Measurements from ENCODE around the gene HIC2. TPM values are rescaled to one million over a fixed set of nuclear protein-coding genes. Genes with fewer than 3 reads are reported as not detected.
"Not testable (repeated sequence)": the region's sequence is repeated elsewhere in the genome, so short reads cannot be mapped to it uniquely, and the experiment has no call there.

The HIC2 gene
- total RNA-seq, 3 donors from 2014 or later = 6.0 to 6.2 (median 6.0) TPM

- ATAC-seq (no peak), DNase-seq (peak in 1 of 3 donors; percentile 37)
- intact Hi-C loops (cut with DNase I, micrococcal nuclease) = no loop called here
- TF ChIP-seq, protein P1, sequence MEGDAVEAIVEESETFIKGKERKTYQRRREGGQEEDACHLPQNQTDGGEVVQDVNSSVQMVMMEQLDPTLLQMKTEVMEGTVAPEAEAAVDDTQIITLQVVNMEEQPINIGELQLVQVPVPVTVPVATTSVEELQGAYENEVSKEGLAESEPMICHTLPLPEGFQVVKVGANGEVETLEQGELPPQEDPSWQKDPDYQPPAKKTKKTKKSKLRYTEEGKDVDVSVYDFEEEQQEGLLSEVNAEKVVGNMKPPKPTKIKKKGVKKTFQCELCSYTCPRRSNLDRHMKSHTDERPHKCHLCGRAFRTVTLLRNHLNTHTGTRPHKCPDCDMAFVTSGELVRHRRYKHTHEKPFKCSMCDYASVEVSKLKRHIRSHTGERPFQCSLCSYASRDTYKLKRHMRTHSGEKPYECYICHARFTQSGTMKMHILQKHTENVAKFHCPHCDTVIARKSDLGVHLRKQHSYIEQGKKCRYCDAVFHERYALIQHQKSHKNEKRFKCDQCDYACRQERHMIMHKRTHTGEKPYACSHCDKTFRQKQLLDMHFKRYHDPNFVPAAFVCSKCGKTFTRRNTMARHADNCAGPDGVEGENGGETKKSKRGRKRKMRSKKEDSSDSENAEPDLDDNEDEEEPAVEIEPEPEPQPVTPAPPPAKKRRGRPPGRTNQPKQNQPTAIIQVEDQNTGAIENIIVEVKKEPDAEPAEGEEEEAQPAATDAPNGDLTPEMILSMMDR (IDR thresholded peaks at IDR 0.05) = no peak
- Histone ChIP-seq H3K36me3 (ENCODE audit: low read depth) (no peaks in the 10 kb centered on the region), H3K4me3 (no peak overlapping the region), H3K4me1 (ENCODE audit: low read depth) (no peaks in the 10 kb centered on the region), H3K9me3 (no peaks in the 10 kb centered on the region)
Observed at GRCh38 chr22:21455334-21456089, 38.3 kb downstream of the HIC2 start.

GRCh38 chr22:21457023-21457787, 40.0 kb downstream of the HIC2 start:
- peak in 2 of 3 donors; percentile 20 to 26 for DNase-seq
- Histone ChIP-seq H3K36me3 (ENCODE audit: low read depth) (no peaks in the 10 kb centered on the region), H3K4me3 (no peak overlapping the region), H3K4me1 (ENCODE audit: low read depth) (no peaks in the 10 kb centered on the region), H3K9me3 (no peaks in the 10 kb centered on the region)
- ATAC-seq = peak; percentile 45
- TF ChIP-seq, protein P1 (IDR thresholded peaks at IDR 0.05) = no peak
- intact Hi-C loops (cut with DNase I, micrococcal nuclease) = no loop called here

- H3K36me3 ChIP-seq (ENCODE audit: low read depth); intact Hi-C loops (cut with DNase I, micrococcal nuclease); H3K9me3 ChIP-seq; DNase-seq; H3K4me3 ChIP-seq; H3K4me1 ChIP-seq (ENCODE audit: low read depth): not testable (repeated sequence)
- peak; percentile 40 for ATAC-seq
Observed at GRCh38 chr22:21462672-21463071, 45.5 kb downstream of the HIC2 start.

DNA sequence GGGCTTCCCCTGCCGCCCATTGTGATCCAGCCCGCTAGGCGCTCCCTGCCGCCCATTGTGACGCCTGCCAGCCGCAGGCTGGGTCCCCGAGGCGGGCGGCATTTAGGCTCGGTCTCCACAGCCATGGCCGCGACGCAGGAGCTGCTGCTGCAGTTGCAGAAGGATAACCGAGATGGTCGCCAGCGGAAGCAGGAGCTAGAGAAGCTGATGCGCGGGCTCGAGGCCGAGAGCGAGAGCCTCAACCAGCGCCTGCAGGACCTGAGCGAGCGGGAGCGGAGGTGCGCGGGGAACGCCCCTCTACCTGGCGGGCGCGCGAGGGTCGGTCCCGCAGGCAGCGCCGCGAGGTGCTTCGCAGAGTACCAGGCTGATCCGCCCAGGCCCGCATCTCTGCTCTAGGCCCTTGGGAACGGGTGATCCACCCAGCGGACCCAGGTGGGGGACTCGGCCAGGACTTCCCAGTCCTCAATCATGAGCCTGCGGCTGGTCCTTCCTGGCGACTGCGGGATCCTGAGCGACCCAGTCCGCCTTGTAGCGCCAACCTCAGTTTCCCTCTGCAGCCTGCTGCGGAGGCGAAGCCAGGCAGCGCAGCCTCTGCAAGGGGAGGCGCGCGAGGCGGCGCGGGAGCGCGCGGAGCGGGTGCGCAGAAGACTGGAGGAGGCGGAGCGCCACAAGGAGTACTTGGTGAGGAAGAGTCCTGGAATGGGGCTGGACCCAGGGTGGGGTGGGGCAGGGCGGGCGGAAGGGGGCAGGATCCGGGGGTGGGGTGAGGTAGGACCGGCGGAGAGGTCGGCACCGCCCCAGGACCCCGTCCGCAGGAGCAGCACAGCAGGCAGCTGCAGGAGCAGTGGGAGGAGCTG, 50.4 kb downstream of the HIC2 start, which contains the start of gene TMEM191C:
Gene TMEM191C (plus strand): TSS at position 51 of the 857 bp plus-strand sequence. CDS start 73 bp downstream, at position 124.
- H3K4me3 ChIP-seq; H3K9me3 ChIP-seq; DNase-seq; H3K4me1 ChIP-seq (ENCODE audit: low read depth); H3K36me3 ChIP-seq (ENCODE audit: low read depth); intact Hi-C loops (cut with DNase I, micrococcal nuclease): not testable (repeated sequence)
- ATAC-seq = peak; percentile 8

- H3K36me3 ChIP-seq (ENCODE audit: low read depth); H3K4me1 ChIP-seq (ENCODE audit: low read depth); H3K9me3 ChIP-seq; intact Hi-C loops (cut with DNase I, micrococcal nuclease); H3K4me3 ChIP-seq: not testable (repeated sequence)
- ATAC-seq (peak; percentile 93), DNase-seq (peak; percentile 91 to 97 (median 96))
Observed at GRCh38 chr22:21468194-21469096, 51.3 kb downstream of the HIC2 start.

DNA sequence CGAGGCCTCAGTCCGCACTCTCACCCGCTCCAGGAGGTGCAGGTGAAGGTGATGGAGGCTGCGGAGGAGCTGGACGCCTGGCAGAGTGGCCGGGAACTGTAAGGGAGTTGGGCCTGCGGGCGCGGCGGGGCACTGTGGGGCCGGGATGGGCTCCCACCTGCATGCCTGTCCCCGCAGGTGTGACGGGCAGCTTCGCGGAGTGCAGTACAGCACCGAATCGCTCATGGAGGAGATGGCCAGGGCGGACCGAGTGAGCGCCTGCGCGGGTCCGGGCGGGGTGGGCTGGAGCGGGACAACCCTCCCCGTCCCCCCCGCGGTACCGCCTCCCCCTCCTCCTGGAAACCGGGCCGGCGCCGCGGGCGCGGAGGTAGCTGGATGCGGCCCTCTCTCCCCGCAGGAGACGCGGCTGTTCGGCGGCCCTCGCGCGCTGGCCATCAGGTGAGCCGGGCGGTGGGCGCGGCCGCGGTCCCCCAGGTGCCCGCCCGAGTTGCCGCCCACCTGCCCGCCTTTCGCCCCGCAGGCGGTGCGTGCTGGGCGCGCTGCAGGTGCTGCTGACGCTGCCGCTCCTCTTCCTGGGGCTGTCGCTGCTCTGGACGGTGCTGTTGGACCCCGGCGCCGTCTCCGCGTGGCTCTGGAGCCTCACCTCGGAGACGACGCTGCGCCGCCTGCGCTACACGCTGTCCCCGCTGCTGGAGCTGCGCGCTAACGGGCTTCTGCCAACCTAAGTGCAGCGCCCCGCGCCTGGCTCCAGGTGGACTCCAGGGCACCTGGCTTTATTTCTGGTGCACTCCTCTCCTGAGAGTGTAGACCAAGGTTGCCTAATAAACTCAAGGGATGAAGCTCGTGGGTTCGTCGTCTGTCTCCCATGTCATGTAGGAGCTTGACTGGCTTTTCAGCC, 52.2 kb downstream of the HIC2 start:
- ATAC-seq = peak; percentile 4
- H3K9me3 ChIP-seq; H3K4me3 ChIP-seq; H3K4me1 ChIP-seq (ENCODE audit: low read depth); H3K36me3 ChIP-seq (ENCODE audit: low read depth); intact Hi-C loops (cut with DNase I, micrococcal nuclease): not testable (repeated sequence)
- peak in 2 of 3 donors; percentile 31 to 48 for DNase-seq

DNA sequence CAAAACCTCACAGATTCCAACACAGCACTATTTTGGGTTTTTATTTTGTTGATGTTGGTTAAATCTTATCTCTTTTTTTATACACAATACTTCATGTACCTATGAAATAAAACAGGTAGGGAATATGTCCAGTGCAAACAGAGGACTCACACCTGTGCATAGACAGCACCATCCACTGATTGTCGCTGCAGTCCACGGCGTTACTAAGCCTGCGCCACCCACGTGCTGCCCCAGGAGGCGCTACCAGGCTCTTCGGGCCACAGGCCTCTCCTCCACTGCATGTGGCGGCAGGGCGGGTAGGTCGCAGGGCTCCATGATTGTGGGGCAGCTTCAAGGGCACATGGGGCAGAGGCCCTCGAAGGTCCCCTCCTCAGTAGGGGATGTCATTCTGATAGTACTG, 55.8 kb downstream of the HIC2 start:
- H3K4me3 ChIP-seq; DNase-seq; H3K9me3 ChIP-seq; H3K4me1 ChIP-seq (ENCODE audit: low read depth); ATAC-seq; H3K36me3 ChIP-seq (ENCODE audit: low read depth); intact Hi-C loops (cut with DNase I, micrococcal nuclease): not testable (repeated sequence)

GRCh38 chr22:21473664-21474063, 56.5 kb downstream of the HIC2 start:
- DNase-seq; H3K4me3 ChIP-seq; H3K36me3 ChIP-seq (ENCODE audit: low read depth); H3K4me1 ChIP-seq (ENCODE audit: low read depth); intact Hi-C loops (cut with DNase I, micrococcal nuclease); H3K9me3 ChIP-seq: not testable (repeated sequence)
- peak; percentile 15 for ATAC-seq

- DNase-seq, ATAC-seq: not testable (repeated sequence)
Observed at GRCh38 chr22:21484039-21484438, 66.9 kb downstream of the HIC2 start.

GRCh38 chr22:21487723-21488122, 70.6 kb downstream of the HIC2 start:
- H3K9me3 ChIP-seq; H3K4me3 ChIP-seq; intact Hi-C loops (cut with DNase I, micrococcal nuclease); H3K4me1 ChIP-seq (ENCODE audit: low read depth); ATAC-seq; DNase-seq; H3K36me3 ChIP-seq (ENCODE audit: low read depth): not testable (repeated sequence)

More at GRCh38 chr22:21484039-21484438, 66.9 kb downstream of the HIC2 start:
- H3K9me3 ChIP-seq; H3K36me3 ChIP-seq (ENCODE audit: low read depth); intact Hi-C loops (cut with DNase I, micrococcal nuclease); H3K4me3 ChIP-seq; H3K4me1 ChIP-seq (ENCODE audit: low read depth): not testable (repeated sequence)

Measured in mucosa of descending colon (tissue), 3 donors.